Activated CD8-positive, alpha-beta T cell treated with anti-CD3 and anti-CD28 coated beads, Interleukin-2, amount 10 ng/mL, durations not matched to agents 7 days and 5 days (primary cell): ENCODE measurements around the gene STT3A. TPM values are rescaled to one million over a fixed set of nuclear protein-coding genes. Genes with fewer than 3 reads are reported as not detected.

Source experiments
- ATAC-seq: fragments of 150-1000 bp; cut with Tn5 transposase; one replicate; pipeline ENCODE4 v1.10.0; 2021; ENCODE audit warnings: moderate library complexity
- CTCF ChIA-PET: fragments of 350-600 bp; sonication (Branson Sonifier 250); formaldehyde crosslinking; loops from one replicate; lab custom pipeline; 2021; ENCODE audit warnings: antibody characterized with exemption; lab: Charles Lee
- POLR2A ChIA-PET: fragments of 350-600 bp; sonication (Branson Sonifier 250); formaldehyde crosslinking; loops from one replicate; lab custom pipeline; 2021; ENCODE audit warnings: antibody characterized with exemption; lab: Charles Lee
- DNase-seq: peaks from one replicate; pipeline ENCODE4 v3.0.0-alpha.2; 2020
- H3K27ac Mint-ChIP-seq: one replicate; pipeline ENCODE4 v1.8.0; 2021; ENCODE audit warnings: mild to moderate bottlenecking, mixed read lengths
- H3K27me3 Mint-ChIP-seq: one replicate; pipeline ENCODE4 v1.8.0; 2021; ENCODE audit warnings: low read depth, mixed read lengths
- H3K36me3 Mint-ChIP-seq: one replicate; pipeline ENCODE4 v1.8.0; 2021; ENCODE audit warnings: low read depth, mixed read lengths
- H3K4me1 Mint-ChIP-seq: one replicate; pipeline ENCODE4 v1.8.0; 2021; ENCODE audit warnings: low read depth, mixed read lengths
- H3K4me3 Mint-ChIP-seq: one replicate; pipeline ENCODE4 v1.8.0; 2021; ENCODE audit warnings: mild to moderate bottlenecking, mixed read lengths
- H3K9me3 Mint-ChIP-seq: one replicate; pipeline ENCODE4 v1.8.0; 2022; ENCODE audit warnings: mixed read lengths; ENCODE audit not compliant: insufficient read depth
- total RNA-seq, 2 experiments: library from RNA; stranded (reverse); gene quantifications; one replicate each; pipeline ENCODE4 v1.2.3, GENCODE V29; 2021

The STT3A gene
- total RNA-seq, 2 experiments from 2014 or later = 103 to 114 TPM

DNA sequence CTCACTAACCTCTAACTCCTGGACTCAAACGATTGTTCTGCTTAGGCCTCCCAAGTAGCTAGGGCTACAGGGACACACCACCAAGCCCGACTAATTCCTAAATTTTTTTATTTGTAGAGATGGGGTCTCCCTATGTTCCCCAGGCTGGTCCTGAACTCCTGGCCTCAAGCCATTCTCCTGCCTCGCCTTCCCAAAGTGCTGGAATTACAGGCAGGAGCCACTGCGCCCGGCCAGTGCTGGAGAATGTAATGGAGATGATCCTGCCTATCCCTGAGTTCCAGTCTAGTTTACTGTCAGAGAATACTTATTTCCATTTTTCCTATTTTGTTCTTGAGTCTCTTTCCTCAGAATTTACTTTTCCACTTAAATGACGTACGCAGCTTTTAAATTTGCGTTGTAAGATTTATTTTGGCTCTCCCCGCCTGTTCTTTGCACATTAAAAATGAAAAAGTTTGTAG, 32.1 kb downstream of the STT3A start, which contains the start of gene CHEK1:
Gene CHEK1, plus strand, starts transcription at position 408 of the 458 bp plus-strand sequence. CDS start 1,606 bp downstream, outside the sequence.
- Mint-ChIP-seq H3K36me3 (peaks cover 48% of the 10 kb centered on the region), H3K4me1 (peaks cover 25% of the 10 kb centered on the region), H3K9me3 (no peaks in the 10 kb centered on the region), H3K27ac (peak within 1 kb of the TSS; percentile 97), H3K4me3 (peak within 1 kb of the TSS; percentile 90), H3K27me3 (no peaks in the 10 kb centered on the region)
- DNase-seq = no peak
- no peak for ATAC-seq
- CTCF ChIA-PET = interaction anchor here (1.0 to 3.1 kb wide), 9 partner anchors 9 to 263 kb away, joined by 3 to 16 read pairs (median 4); partner anchors contain the start of genes HYLS1 and STT3A
- POLR2A ChIA-PET = interaction anchor here (0.8 to 3.0 kb wide), 11 partner anchors 8 to 278 kb away, joined by 3 to 32 read pairs (median 4); partner anchors contain the start of genes EI24, PUS3 and STT3A

- H3K9me3 Mint-ChIP-seq = no peaks in the 10 kb centered on the region
- peaks cover 50% of the 10 kb centered on the region for H3K36me3 Mint-ChIP-seq
- H3K4me3 Mint-ChIP-seq = peak overlapping the region; percentile 90
- DNase-seq = no peak
- ChIA-PET POLR2A (interaction anchor here (0.6 to 3.0 kb wide), 15 partner anchors 9 to 438 kb away, joined by 3 to 32 read pairs (median 4); partner anchors contain the start of genes EI24, PUS3 and STT3A), CTCF (interaction anchor here (0.7 to 3.1 kb wide), 13 partner anchors 8 to 262 kb away, joined by 3 to 16 read pairs (median 4); partner anchors contain the start of genes HYLS1 and STT3A)
- H3K27me3 Mint-ChIP-seq = no peaks in the 10 kb centered on the region
- H3K4me1 Mint-ChIP-seq = peaks cover 27% of the 10 kb centered on the region
- no peak for ATAC-seq
- H3K27ac Mint-ChIP-seq = peak overlapping the region; percentile 97
Observed at GRCh38 chr11:125625225-125625629, 32.6 kb downstream of the STT3A start.

GRCh38 chr11:125625630-125626287, 33.1 kb downstream of the STT3A start:
- H3K9me3 Mint-ChIP-seq = no peaks in the 10 kb centered on the region
- peak overlapping the region; percentile 97 for H3K27ac Mint-ChIP-seq
- H3K36me3 Mint-ChIP-seq = peaks cover 50% of the 10 kb centered on the region
- ChIA-PET CTCF (interaction anchor here (0.7 to 3.1 kb wide), 13 partner anchors 8 to 262 kb away, joined by 3 to 16 read pairs (median 4); partner anchors contain the start of genes HYLS1 and STT3A), POLR2A (interaction anchor here (0.6 to 3.0 kb wide), 16 partner anchors 9 to 437 kb away, joined by 3 to 32 read pairs (median 4); partner anchors contain the start of genes EI24, HYLS1, PUS3 and STT3A)
- peak overlapping the region; percentile 90 for H3K4me3 Mint-ChIP-seq
- DNase-seq (peak; percentile 91), ATAC-seq (peak; percentile 90)
- H3K27me3 Mint-ChIP-seq = no peaks in the 10 kb centered on the region
- peaks cover 29% of the 10 kb centered on the region for H3K4me1 Mint-ChIP-seq

DNA sequence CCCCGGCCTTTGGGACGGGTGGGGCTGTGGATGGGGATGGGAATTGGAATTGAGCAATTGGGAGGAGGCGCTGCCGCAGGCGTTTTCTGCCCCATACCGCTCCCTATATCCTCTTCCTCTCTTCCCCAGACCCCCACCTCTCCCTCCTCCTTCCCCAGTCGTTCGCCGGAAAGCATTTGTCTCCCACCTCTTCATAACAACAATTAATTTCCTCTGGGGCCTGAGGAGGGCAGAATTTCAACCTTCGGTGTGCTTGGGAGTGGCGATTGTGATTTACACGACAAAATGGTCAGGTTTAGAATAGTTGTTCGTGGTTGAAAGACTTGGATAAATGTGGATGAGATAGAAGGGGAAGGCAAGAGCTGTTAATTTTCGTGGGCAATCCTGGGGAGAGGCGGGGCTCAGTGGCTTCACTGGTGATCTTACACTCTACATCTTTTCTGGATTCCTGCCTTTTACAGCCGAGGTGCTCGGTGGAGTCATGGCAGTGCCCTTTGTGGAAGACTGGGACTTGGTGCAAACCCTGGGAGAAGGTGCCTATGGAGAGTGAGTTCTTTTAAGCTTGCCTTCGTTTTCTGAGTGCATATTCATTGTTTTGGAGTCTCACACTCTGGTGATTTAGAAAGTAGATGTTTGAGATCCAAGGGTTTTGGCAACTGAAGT, 33.8 kb downstream of the STT3A start:
- CTCF ChIA-PET = interaction anchor here (0.7 to 3.1 kb wide), 11 partner anchors 8 to 261 kb away, joined by 3 to 16 read pairs (median 4); partner anchors contain the start of genes HYLS1 and STT3A
- Mint-ChIP-seq H3K36me3 (peaks cover 48% of the 10 kb centered on the region), H3K4me3 (peak overlapping the region; percentile 90), H3K4me1 (peaks cover 31% of the 10 kb centered on the region), H3K27me3 (no peaks in the 10 kb centered on the region), H3K9me3 (no peaks in the 10 kb centered on the region), H3K27ac (peak overlapping the region; percentile 97)
- ATAC-seq (peak; percentile 41), DNase-seq (peak; percentile 59)
- POLR2A ChIA-PET = interaction anchor here (1.0 to 3.0 kb wide), 5 partner anchors 18 to 693 kb away, joined by 3 to 32 read pairs (median 7); partner anchors contain the start of genes EI24, HYLS1 and STT3A

DNA sequence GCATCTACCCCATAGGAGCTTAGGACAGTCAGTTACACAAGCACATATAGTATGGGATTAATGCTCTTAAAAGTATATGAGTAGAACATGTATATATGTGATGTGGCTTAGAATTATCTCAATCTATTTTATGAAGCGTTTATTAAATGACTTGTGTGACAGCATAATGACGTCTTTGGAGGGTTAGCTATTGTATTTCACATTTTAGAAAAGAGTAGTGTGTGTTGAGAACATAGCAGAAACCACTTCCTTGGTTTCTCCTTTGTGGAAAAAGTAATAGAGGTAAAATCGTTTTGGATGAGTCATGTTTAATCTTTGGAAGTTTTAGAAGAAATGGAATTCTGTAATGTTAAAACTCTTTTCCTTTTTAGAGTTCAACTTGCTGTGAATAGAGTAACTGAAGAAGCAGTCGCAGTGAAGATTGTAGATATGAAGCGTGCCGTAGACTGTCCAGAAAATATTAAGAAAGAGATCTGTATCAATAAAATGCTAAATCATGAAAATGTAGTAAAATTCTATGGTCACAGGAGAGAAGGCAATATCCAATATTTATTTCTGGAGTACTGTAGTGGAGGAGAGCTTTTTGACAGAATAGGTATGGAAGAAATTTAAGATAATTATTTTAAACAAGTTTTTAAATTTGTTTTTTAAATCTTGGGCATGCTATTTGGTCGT, 34.7 kb downstream of the STT3A start:
- ATAC-seq = no peak
- CTCF ChIA-PET = interaction anchor here (0.8 to 3.1 kb wide), 7 partner anchors 10 to 260 kb away, joined by 3 to 16 read pairs (median 5); partner anchors contain the start of genes HYLS1 and STT3A
- H3K36me3 Mint-ChIP-seq = peaks cover 45% of the 10 kb centered on the region
- POLR2A ChIA-PET = interaction anchor here (1.0 to 3.0 kb wide), 3 partner anchors 35 to 692 kb away, joined by 3 to 32 read pairs (median 7); partner anchors contain the start of genes HYLS1 and STT3A
- no peaks in the 10 kb centered on the region for H3K9me3 Mint-ChIP-seq
- H3K4me1 Mint-ChIP-seq = peaks cover 35% of the 10 kb centered on the region
- no peaks in the 10 kb centered on the region for H3K27me3 Mint-ChIP-seq
- H3K27ac Mint-ChIP-seq = no peak overlapping the region
- no peak for DNase-seq
- peak overlapping the region; percentile 90 for H3K4me3 Mint-ChIP-seq

GRCh38 chr11:125637840-125638239, 45.2 kb downstream of the STT3A start:
- Mint-ChIP-seq H3K9me3 (no peaks in the 10 kb centered on the region), H3K4me1 (peaks cover 22% of the 10 kb centered on the region), H3K27ac (peak overlapping the region; percentile 23), H3K27me3 (no peaks in the 10 kb centered on the region), H3K36me3 (peaks cover 69% of the 10 kb centered on the region), H3K4me3 (no peak overlapping the region)
- no peak for DNase-seq
- no peak for ATAC-seq
- CTCF ChIA-PET = interaction anchor here (1.0 kb wide), 1 partner anchor 11 kb away, joined by 5 read pairs; no protein-coding TSS in a partner anchor
- POLR2A ChIA-PET = interaction anchor here (0.7 kb wide), 1 partner anchor 13 kb away, joined by 3 read pairs; the partner anchor contains the start of gene CHEK1

DNA sequence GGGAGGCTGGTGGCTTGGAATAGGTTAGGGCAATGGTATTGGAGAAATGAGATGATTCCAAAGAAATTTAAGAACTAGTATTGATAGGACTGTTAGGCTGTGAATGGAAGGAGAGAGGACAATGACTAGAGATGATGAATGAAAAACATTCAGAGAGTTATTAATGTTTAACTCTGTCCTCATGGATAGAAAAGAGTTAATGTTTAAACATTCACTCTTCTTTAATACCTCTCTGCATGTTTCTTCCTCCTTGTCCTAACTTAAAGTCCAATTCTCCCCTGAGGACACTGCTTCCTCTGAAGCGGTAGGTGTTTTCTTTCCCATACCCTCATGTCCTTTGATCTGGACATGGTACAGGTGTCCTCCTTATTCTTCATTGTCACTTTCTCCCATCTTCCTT, 45.7 kb downstream of the STT3A start:
- peaks cover 65% of the 10 kb centered on the region for H3K36me3 Mint-ChIP-seq
- no peaks in the 10 kb centered on the region for H3K27me3 Mint-ChIP-seq
- H3K4me1 Mint-ChIP-seq = peaks cover 20% of the 10 kb centered on the region
- ChIA-PET CTCF (interaction anchor here (1.0 kb wide), 1 partner anchor 11 kb away, joined by 5 read pairs; no protein-coding TSS in a partner anchor), POLR2A (interaction anchor here (0.7 kb wide), 1 partner anchor 13 kb away, joined by 3 read pairs; the partner anchor contains the start of gene CHEK1)
- DNase-seq = no peak
- no peak overlapping the region for H3K4me3 Mint-ChIP-seq
- no peaks in the 10 kb centered on the region for H3K9me3 Mint-ChIP-seq
- no peak for ATAC-seq
- no peak overlapping the region for H3K27ac Mint-ChIP-seq

DNA sequence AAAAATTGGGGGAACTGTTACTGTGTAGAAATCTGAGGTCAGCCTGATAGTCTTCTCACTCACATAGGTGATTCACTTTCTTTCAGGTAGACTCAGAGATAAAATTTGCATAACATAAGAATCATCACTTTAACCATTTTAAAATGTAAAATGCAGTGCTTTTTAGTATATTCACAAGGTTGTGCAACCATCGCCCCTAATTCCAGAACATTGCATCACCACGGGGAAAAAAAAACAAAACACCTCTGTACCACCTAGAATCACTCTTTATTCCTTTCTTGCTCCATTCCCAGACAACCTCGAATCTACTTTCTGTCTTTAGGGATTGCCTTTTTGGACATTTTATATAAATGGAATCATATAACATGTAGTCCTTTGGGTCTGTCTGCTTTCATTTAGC, 53.2 kb downstream of the STT3A start:
- H3K4me1 Mint-ChIP-seq = peaks cover 12% of the 10 kb centered on the region
- DNase-seq (no peak), ATAC-seq (no peak)
- H3K27ac Mint-ChIP-seq = no peak overlapping the region
- H3K4me3 Mint-ChIP-seq = no peak overlapping the region
- no peaks in the 10 kb centered on the region for H3K27me3 Mint-ChIP-seq
- CTCF ChIA-PET = no interaction called here
- peaks cover 64% of the 10 kb centered on the region for H3K36me3 Mint-ChIP-seq
- no peaks in the 10 kb centered on the region for H3K9me3 Mint-ChIP-seq
- POLR2A ChIA-PET = no interaction called here

- ATAC-seq = peak; percentile 81
- no peak overlapping the region for H3K27ac Mint-ChIP-seq
- H3K9me3 Mint-ChIP-seq = no peaks in the 10 kb centered on the region
- CTCF ChIA-PET = interaction anchor here (1.2 to 1.9 kb wide), 4 partner anchors 21 to 30 kb away, joined by 3 to 11 read pairs (median 4); partner anchors contain the start of gene CHEK1
- H3K4me1 Mint-ChIP-seq = peaks cover 16% of the 10 kb centered on the region
- POLR2A ChIA-PET = interaction anchor here (1.2 kb wide), 1 partner anchor 24 kb away, joined by 4 read pairs; the partner anchor contains the start of gene CHEK1
- peaks cover 66% of the 10 kb centered on the region for H3K36me3 Mint-ChIP-seq
- no peaks in the 10 kb centered on the region for H3K27me3 Mint-ChIP-seq
- no peak overlapping the region for H3K4me3 Mint-ChIP-seq
- DNase-seq = no peak
Observed at GRCh38 chr11:125649465-125650166, 57.0 kb downstream of the STT3A start.

DNA sequence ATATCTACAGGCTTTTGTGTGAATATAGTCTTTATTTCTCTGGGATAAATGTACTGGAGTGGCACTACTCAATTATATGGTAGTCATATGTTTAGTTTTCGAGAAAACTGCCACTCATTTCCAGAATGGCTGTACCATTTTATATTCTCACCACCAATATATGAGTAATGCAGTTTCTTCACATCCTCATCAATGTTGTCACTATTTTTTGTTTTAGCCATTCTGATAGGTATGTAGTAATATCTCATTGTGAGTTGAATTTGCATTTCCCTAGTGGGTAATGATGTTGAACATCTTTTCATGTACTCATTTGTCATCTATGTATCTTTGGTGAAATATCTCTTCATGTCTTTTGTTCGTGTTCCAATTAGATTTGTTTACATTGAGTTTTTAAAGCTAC, 70.0 kb downstream of the STT3A start:
- DNase-seq = no peak
- peaks cover 11% of the 10 kb centered on the region for H3K9me3 Mint-ChIP-seq
- peaks cover 72% of the 10 kb centered on the region for H3K36me3 Mint-ChIP-seq
- no peaks in the 10 kb centered on the region for H3K27me3 Mint-ChIP-seq
- no peak overlapping the region for H3K27ac Mint-ChIP-seq
- no peak overlapping the region for H3K4me3 Mint-ChIP-seq
- peaks cover 14% of the 10 kb centered on the region for H3K4me1 Mint-ChIP-seq
- ChIA-PET CTCF (interaction anchor here (1.3 kb wide), 1 partner anchor 37 kb away, joined by 4 read pairs; the partner anchor contains the start of gene CHEK1), POLR2A (interaction anchor here (0.7 kb wide), 1 partner anchor 41 kb away, joined by 3 read pairs; no protein-coding TSS in a partner anchor)
- ATAC-seq = no peak
